SK-N-SH (cell line): ENCODE measurements around the gene PTN. TPM values are rescaled to one million over a fixed set of nuclear protein-coding genes. Genes with fewer than 3 reads are reported as not detected.

Experiments
- CTCF ChIA-PET: fragments of 300-600, 350-600 bp; formaldehyde crosslinking; extraction: SDS; loops from one replicate; lab custom pipeline; 2021; lab: Yijun Ruan, JAX
- POLR2A ChIA-PET: fragments of 350-600 bp; sonication (Branson Sonifier 250); formaldehyde crosslinking; extraction: SDS; loops from one replicate; lab custom pipeline; 2020; ENCODE audit warnings: antibody characterized with exemption, inconsistent platforms; lab: Yijun Ruan, JAX
- DNase-seq: peaks from one replicate; pipeline ENCODE4 v3.0.0; 2012
- H2AFZ ChIP-seq: fragments of 200-600 bp; sonication (generic); 2 replicates; pipeline ENCODE4 v1.8.1; 2016; ENCODE audit warnings: antibody characterized with exemption, mild to moderate bottlenecking, low read depth
- H3F3A ChIP-seq: fragments of 200-600 bp; sonication (generic); replicated peaks from 2 replicates; pipeline ENCODE3; 2016; ENCODE audit warnings: antibody characterized with exemption, mild to moderate bottlenecking; ENCODE audit not compliant: insufficient read depth
- H3K27ac ChIP-seq, 2 experiments: fragments of 200-500 bp in 1 of 2; fragments of 200-600 bp in 1 of 2; sonication (Bioruptor generic) in 1 of 2; sonication (generic), shearing (Covaris generic) in 1 of 2; 2 replicates each; pipeline versions ENCODE4 v1.5.1 to v1.6.1; 2014 to 2016; ENCODE audit warnings: low read depth in 2 of 2, inconsistent platforms in 1 of 2, low read length in 1 of 2, mild to moderate bottlenecking in 1 of 2, mixed read lengths in 1 of 2
- H3K27me3 ChIP-seq: fragments of 200-600 bp; sonication (generic), shearing (Covaris generic); 2 replicates; pipeline ENCODE4 v1.6.1; 2016; ENCODE audit warnings: mixed run types; ENCODE audit not compliant: insufficient read depth
- H3K36me3 ChIP-seq, 2 experiments: fragments of 200-500 bp in 1 of 2; fragments of 200-600 bp in 1 of 2; sonication (Bioruptor generic) in 1 of 2; sonication (generic) in 1 of 2; replicated peaks in 1 of 2; 2 replicates each; pipeline versions ENCODE3 to v1.5.1; 2014 to 2016; ENCODE audit warnings: low read length in 1 of 2, mild to moderate bottlenecking in 1 of 2; ENCODE audit not compliant: insufficient read depth in 2 of 2, control insufficient read depth in 1 of 2
- H3K4me1 ChIP-seq, 2 experiments: fragments of 200-500 bp in 1 of 2; fragments of 200-600 bp in 1 of 2; sonication (Bioruptor generic) in 1 of 2; sonication (generic), shearing (Covaris generic) in 1 of 2; 2 replicates each; pipeline versions ENCODE4 v1.5.1 to v1.6.1; 2014 to 2016; ENCODE audit warnings: low read depth in 1 of 2, low read length in 1 of 2, mixed run types in 1 of 2; ENCODE audit not compliant: insufficient read depth in 2 of 2, control insufficient read depth in 1 of 2
- H3K4me2 ChIP-seq: fragments of 200-600 bp; sonication (generic), shearing (Covaris generic); 2 replicates; pipeline ENCODE4 v1.6.1; 2017; ENCODE audit warnings: mixed run types
- H3K4me3 ChIP-seq, 2 experiments: fragments of 200-500 bp in 1 of 2; fragments of 200-600 bp in 1 of 2; sonication (Bioruptor generic) in 1 of 2; sonication (generic), shearing (Covaris generic) in 1 of 2; 2 replicates each; pipeline versions ENCODE4 v1.5.1 to v1.8.1; 2014 to 2016; ENCODE audit warnings: low read depth in 2 of 2, inconsistent platforms in 1 of 2, low read length in 1 of 2, mild to moderate bottlenecking in 1 of 2, mixed read lengths in 1 of 2, moderate library complexity in 1 of 2
- H3K79me2 ChIP-seq: fragments of 200-600 bp; sonication (generic); 2 replicates; pipeline ENCODE4 v1.8.1; 2017; ENCODE audit warnings: mild to moderate bottlenecking; ENCODE audit not compliant: insufficient read depth
- H3K9ac ChIP-seq: fragments of 200-600 bp; sonication (generic); 2 replicates; pipeline ENCODE4 v1.6.1; 2017; ENCODE audit warnings: mixed run types
- H3K9me2 ChIP-seq: fragments of 200-600 bp; sonication (generic); 2 replicates; pipeline ENCODE4 v1.6.1; 2017; ENCODE audit warnings: mixed run types
- H3K9me3 ChIP-seq: fragments of 200-600 bp; sonication (generic); 2 replicates; pipeline ENCODE4 v1.6.1; 2017; ENCODE audit warnings: mixed run types, mild to moderate bottlenecking, moderate library complexity
- H4K20me1 ChIP-seq: fragments of 200-600 bp; sonication (generic); 2 replicates; pipeline ENCODE4 v1.6.1; 2017; ENCODE audit warnings: mild to moderate bottlenecking, mixed run types; ENCODE audit not compliant: insufficient read depth
- CHD2 ChIP-seq: fragments of 150-350 bp; IDR thresholded peaks from 2 replicates; pipeline ENCODE4 v1.6.1; 2018; ENCODE audit warnings: low read length; ENCODE audit not compliant: partially characterized antibody
- ELF1 ChIP-seq: IDR thresholded peaks from 2 replicates; pipeline ENCODE4 v1.4.0; 2012
- EP300 ChIP-seq, 2 experiments: IDR thresholded peaks; 2 replicates each; pipeline versions ENCODE4 v1.4.0 to v1.6.1; 2012; ENCODE audit warnings: borderline replicate concordance in 1 of 2, low read depth in 1 of 2, low read length in 1 of 2
- EZH2phosphoT487 ChIP-seq: fragments of 200-600 bp; sonication (generic); IDR thresholded peaks from 2 replicates; pipeline ENCODE4 v1.6.1; 2017; ENCODE audit warnings: low read depth, mixed run types, mild to moderate bottlenecking, antibody characterized with exemption, moderate library complexity, borderline replicate concordance
- FOXJ3 ChIP-seq: sonication (generic); formaldehyde crosslinking; IDR thresholded peaks from 2 replicates; pipeline ENCODE4 v1.5.1; 2020; ENCODE audit warnings: mild to moderate bottlenecking, missing genetic modification reagents
- FOXM1 ChIP-seq: IDR thresholded peaks from 2 replicates; pipeline ENCODE4 v1.4.0; 2012; ENCODE audit warnings: low read depth, mild to moderate bottlenecking
- GABPA ChIP-seq: IDR thresholded peaks from 2 replicates; pipeline ENCODE4 v1.4.0; 2012; ENCODE audit warnings: low read depth, mild to moderate bottlenecking
- GATA2 ChIP-seq: sonication (generic); formaldehyde crosslinking; IDR thresholded peaks from 2 replicates; pipeline ENCODE4 v1.5.0; 2020; ENCODE audit warnings: mild to moderate bottlenecking, missing genetic modification reagents
- JUND ChIP-seq: IDR thresholded peaks from 2 replicates; pipeline ENCODE4 v1.4.0; 2012
- NFIC ChIP-seq: IDR thresholded peaks from 2 replicates; pipeline ENCODE4 v1.4.0; 2012; ENCODE audit warnings: borderline replicate concordance
- NRF1 ChIP-seq: IDR thresholded peaks from 2 replicates; pipeline ENCODE4 v1.6.1; 2012; ENCODE audit warnings: low read depth, mild to moderate bottlenecking, low read length
- RCOR1 ChIP-seq: fragments of 150-350 bp; IDR thresholded peaks from 2 replicates; pipeline ENCODE4 v1.6.1; 2017; ENCODE audit warnings: antibody characterized with exemption, low read length
- REST ChIP-seq: IDR thresholded peaks from 2 replicates; pipeline ENCODE4 v1.6.1; 2012; ENCODE audit warnings: mild to moderate bottlenecking, low read depth, low read length, moderate library complexity
- RXRA ChIP-seq: IDR thresholded peaks from 2 replicates; pipeline ENCODE4 v1.4.0; 2012; ENCODE audit warnings: low read depth, mild to moderate bottlenecking, borderline replicate concordance
- SIN3A ChIP-seq: IDR thresholded peaks from 2 replicates; pipeline ENCODE4 v1.6.1; 2012; ENCODE audit warnings: low read depth, mild to moderate bottlenecking, low read length, moderate library complexity, borderline replicate concordance
- SMC3 ChIP-seq: IDR thresholded peaks from 2 replicates; pipeline ENCODE4 v1.6.1; 2012; ENCODE audit warnings: low read depth, low read length, improper control_type of control experiment
- TAF1 ChIP-seq: IDR thresholded peaks from 2 replicates; pipeline ENCODE4 v1.6.1; 2012; ENCODE audit warnings: low read depth, mild to moderate bottlenecking, low read length, moderate library complexity, borderline replicate concordance
- TEAD4 ChIP-seq: IDR thresholded peaks from 2 replicates; pipeline ENCODE4 v1.4.0; 2012; ENCODE audit warnings: mild to moderate bottlenecking, borderline replicate concordance; ENCODE audit not compliant: insufficient read depth
- USF2 ChIP-seq: fragments of 150-350 bp; IDR thresholded peaks from 2 replicates; pipeline ENCODE4 v1.6.1; 2017; ENCODE audit warnings: antibody characterized with exemption, low read length, low read depth, borderline replicate concordance
- WGBS: methylation state at CpG from one replicate; pipeline ENCODE4 v1.1.6; 2017; ENCODE audit warnings: low lambda C conversion rate; 5-methylcytosine and 5-hydroxymethylcytosine counted together
- polyA plus RNA-seq, 3 experiments: library from polyadenylated mRNA; depleted of rRNA; stranded (reverse); fragments of >200 nt; gene quantifications; 2 replicates each; pipeline ENCODE4 v1.2.3, GENCODE V29; 2012

PTN gene
- polyA plus RNA-seq, 1 of the 3 experiments (the other 2 are of a cell fraction) = 23.7 TPM

DNA sequence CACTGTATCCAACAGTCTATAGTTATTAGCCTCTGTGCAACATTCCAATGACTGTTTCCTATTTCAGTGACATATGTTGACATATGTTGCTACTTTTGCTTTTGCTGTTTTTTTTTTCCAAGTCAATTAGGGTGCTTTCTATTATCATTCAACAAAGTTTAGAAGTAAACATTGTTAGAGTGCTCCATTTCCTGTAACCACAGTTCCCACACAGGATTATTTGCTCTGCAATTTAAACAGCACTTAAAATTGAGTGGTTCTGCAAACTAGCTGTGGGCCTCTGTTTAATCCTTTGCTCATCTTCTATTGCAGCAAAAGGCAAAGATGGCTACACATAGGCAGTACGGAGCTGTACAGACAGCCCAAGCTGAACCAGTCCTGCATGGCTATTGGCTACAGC is 46.5 kb upstream of the PTN start:
- Histone ChIP-seq H3K9me2 (no peaks in the 10 kb centered on the region), H3K9me3 (no peaks in the 10 kb centered on the region), H3K27me3 (no peaks in the 10 kb centered on the region), H3K79me2 (no peaks in the 10 kb centered on the region), H3K4me3 (no peak overlapping the region), H2AFZ (no peak overlapping the region), H3K4me1 (peaks cover 0 to 2% of the 10 kb centered on the region in 2 experiments; a peak in 1 of 4 replicates), H4K20me1 (no peaks in the 10 kb centered on the region), H3F3A (no peaks in the 10 kb centered on the region), H3K4me2 (no peak overlapping the region), H3K9ac (no peak overlapping the region), H3K27ac (no peak overlapping the region), H3K36me3 (peaks cover 0 to 5% of the 10 kb centered on the region in 2 experiments)
- TF ChIP-seq GATA2 (no peak), EP300 (IDR thresholded peaks at IDR 0.05; ENCODE audit: borderline replicate concordance in 1 of 2, low read depth in 1 of 2, low read length in 1 of 2) (no peak), USF2 (no peak), REST (no peak), RXRA (no peak), TEAD4 (no peak), GABPA (no peak), EZH2phosphoT487 (no peak), TAF1 (no peak), FOXM1 (no peak)
- DNase-seq = no peak
- ChIA-PET POLR2A (no interaction called here), CTCF (interaction anchor here (1.0 to 1.4 kb wide), 2 partner anchors 15 to 16 kb away, joined by 3 to 4 read pairs; no protein-coding TSS in a partner anchor)
- WGBS = 67% methylated on average over 1 of the region's 1 CpG

DNA sequence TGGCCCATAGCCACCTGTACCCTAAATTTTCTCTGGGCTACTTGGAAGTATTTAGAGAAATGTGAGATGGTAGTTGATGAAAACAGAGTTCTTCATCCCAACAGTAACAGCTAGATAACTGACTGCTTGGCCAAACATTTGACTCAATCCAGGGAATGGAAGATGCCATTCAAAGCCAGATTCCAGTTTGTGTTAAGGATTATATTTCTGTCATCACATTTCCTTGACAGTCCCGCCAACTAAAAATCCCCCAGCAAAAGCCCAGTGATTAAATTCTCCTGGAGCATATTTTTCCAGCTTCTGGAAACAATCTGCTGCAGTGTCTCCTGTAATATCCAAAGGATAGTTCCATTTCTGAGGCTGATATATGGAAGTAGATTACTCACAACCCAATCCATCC is 45.4 kb upstream of the PTN start:
- peaks cover 0 to 5% of the 10 kb centered on the region in 2 experiments for H3K36me3 ChIP-seq
- ChIA-PET POLR2A (no interaction called here), CTCF (interaction anchor here (0.6 to 1.4 kb wide), 3 partner anchors 15 to 102 kb away, joined by 3 to 4 read pairs (median 3); no protein-coding TSS in a partner anchor)
- no peaks in the 10 kb centered on the region for H3K27me3 ChIP-seq
- no peaks in the 10 kb centered on the region for H3K9me3 ChIP-seq
- WGBS = 71% methylated on average over 1 of the region's 1 CpG
- no peaks in the 10 kb centered on the region for H3K79me2 ChIP-seq
- no peak overlapping the region for H3K9ac ChIP-seq
- no peaks in the 10 kb centered on the region for H4K20me1 ChIP-seq
- peaks cover 0 to 2% of the 10 kb centered on the region in 2 experiments; a peak in 1 of 4 replicates for H3K4me1 ChIP-seq
- no peak for DNase-seq
- H3K4me2 ChIP-seq = no peak overlapping the region
- H3K9me2 ChIP-seq = no peaks in the 10 kb centered on the region
- H3K27ac ChIP-seq = no peak overlapping the region
- H3F3A ChIP-seq = no peaks in the 10 kb centered on the region
- H2AFZ ChIP-seq = no peak overlapping the region
- H3K4me3 ChIP-seq = no peak overlapping the region
- no peak for TF ChIP-seq NRF1
- no peak for TF ChIP-seq TAF1
- no peak for TF ChIP-seq TEAD4
- TF ChIP-seq REST = no peak
- TF ChIP-seq JUND = no peak
- TF ChIP-seq FOXM1 = no peak
- no peak for TF ChIP-seq GATA2
- no peak for TF ChIP-seq FOXJ3 (CRISPR knock-in tag)
- no peak for TF ChIP-seq EZH2phosphoT487
- TF ChIP-seq SIN3A = no peak
- no peak for TF ChIP-seq RCOR1
- no peak for TF ChIP-seq GABPA
- no peak for TF ChIP-seq CHD2
- no peak for TF ChIP-seq NFIC
- no peak for TF ChIP-seq ELF1
- no peak for TF ChIP-seq SMC3
